Right cardiac atrium (tissue), 5 donors: Measurements from ENCODE around the gene NCKAP5. TPM values are rescaled to one million over a fixed set of nuclear protein-coding genes. Genes with fewer than 3 reads are reported as not detected.

Experiments
- ATAC-seq, 2 donors: fragments of 200-7000 bp; cut with Tn5 transposase; one replicate each; pipeline versions ENCODE4 v1.8.0 to v1.9.1; 2020; ENCODE audit warnings: moderate library complexity in 2 of 2, mild to moderate bottlenecking in 1 of 2
- DNase-seq, 3 donors: peaks; one replicate each; pipeline ENCODE4 v3.0.0-alpha.2; 2020
- H3K27ac ChIP-seq: one replicate; pipeline ENCODE4 v1.5.1; 2013; ENCODE audit warnings: mild to moderate bottlenecking, low read length, control low read depth, moderate library complexity
- H3K27me3 ChIP-seq: one replicate; pipeline ENCODE4 v1.6.1; 2013; ENCODE audit not compliant: control insufficient read depth, insufficient read depth
- H3K4me1 ChIP-seq: one replicate; pipeline ENCODE4 v1.6.1; 2013; ENCODE audit warnings: low read length; ENCODE audit not compliant: control insufficient read depth, insufficient read depth
- H3K4me3 ChIP-seq: one replicate; pipeline ENCODE4 v1.5.1; 2013; ENCODE audit warnings: low read length, control low read depth
- H3K9me3 ChIP-seq: one replicate; pipeline ENCODE4 v1.6.1; 2013; ENCODE audit warnings: low read length; ENCODE audit not compliant: control insufficient read depth
- WGBS: extraction: QIAGEN DNeasy Blood & Tissue Kit; methylation state at CpG from one replicate; pipeline ENCODE4 v1.1.7; 2013; 5-methylcytosine and 5-hydroxymethylcytosine counted together
- intact Hi-C, 4 donors: fragments of 100-400 bp; cut with DNase I; formaldehyde crosslinking; loops; one replicate each; pipeline versions ENCODE4 v1.11.0 to v1.14.0; 2022 to 2023
- polyA plus RNA-seq: library from polyadenylated mRNA; stranded (reverse); fragments of 200-250 nt; gene quantifications from one replicate; pipeline ENCODE4 v1.2.3, GENCODE V29; 2013
- total RNA-seq, 4 donors: library from RNA; stranded (reverse); fragmentation: NEBNext Ultra II Directional; extraction: Animal tissue kit (Norgen Biotek cat#: 25700); gene quantifications; one replicate each; pipeline ENCODE4 v1.2.1, GENCODE V29; 2021
- donor health status: healthy with polysubstance abuse.
- donor health status: DM: no; HTN: yes; CAD: no.
- donor health status: DM: no; HTN: no; CAD: no.
- donor health status: DM: no; HTN: yes; CAD: no; lungs with severe emphysema.
- donor health status: DM: yes; HTN: yes; CAD: no.

NCKAP5 gene
- total and polyA plus RNA-seq, 5 donors = 3.8 to 11.1 (median 7.3) TPM

DNA sequence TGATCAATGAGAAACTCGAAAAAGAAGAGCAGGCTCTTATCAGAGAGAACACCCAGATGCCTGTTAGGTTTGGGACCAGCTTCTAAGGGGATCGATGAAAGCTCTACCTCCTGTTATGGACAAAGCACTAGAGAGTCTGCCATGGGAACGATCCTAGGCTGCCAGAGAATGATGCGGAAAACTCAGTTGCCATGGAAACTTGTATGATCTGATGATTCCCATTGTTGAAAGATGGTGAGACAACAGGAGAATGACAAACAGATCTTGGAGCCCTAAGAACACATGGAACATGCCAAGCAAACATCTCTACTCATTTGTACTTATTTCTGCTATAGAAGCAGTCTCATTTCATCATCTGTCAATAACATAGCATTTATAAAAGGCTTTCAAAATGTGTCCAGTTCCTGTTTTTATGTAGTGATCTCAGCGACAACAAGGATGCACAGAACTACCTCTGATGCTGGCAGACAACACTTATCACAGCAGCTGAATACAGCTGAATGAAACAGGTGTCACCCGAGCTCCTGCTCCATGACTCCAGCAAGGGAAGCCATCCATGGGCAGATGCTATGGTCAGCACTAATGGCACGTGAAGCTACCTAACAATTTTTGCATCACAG lies 59.6 kb downstream of the NCKAP5 start:
- H3K4me1 ChIP-seq = peaks cover 6% of the 10 kb centered on the region
- intact Hi-C loops = no loop called here
- 82% methylated on average over 7 of the region's 7 CpGs for WGBS

DNA sequence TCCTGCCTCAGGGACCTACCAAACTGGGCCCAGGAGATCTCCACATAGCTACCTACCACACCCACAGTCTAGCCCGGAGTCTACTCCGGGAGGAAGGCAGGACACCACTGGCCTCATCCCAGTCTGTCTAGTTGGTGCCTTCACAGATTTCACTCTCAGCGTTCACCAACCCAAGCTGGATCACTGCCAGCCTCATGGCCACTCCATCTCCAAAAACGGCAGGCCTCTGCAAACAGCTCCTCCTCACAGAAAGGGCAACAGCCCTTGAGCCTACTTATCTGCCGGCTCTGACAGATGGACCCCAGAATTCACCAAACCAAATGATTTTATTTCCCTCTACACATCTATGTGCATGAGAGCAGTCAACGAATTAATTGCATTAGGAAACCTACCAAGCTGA lies 61.3 kb downstream of the NCKAP5 start:
- WGBS = 66% methylated on average over 6 of the region's 6 CpGs
- intact Hi-C loops = no loop called here
- no peak for ATAC-seq

More for the DNA sequence above, 59.6 kb downstream of the NCKAP5 start:
- Histone ChIP-seq H3K4me3 (no peak overlapping the region), H3K27me3 (no peaks in the 10 kb centered on the region), H3K27ac (no peak overlapping the region), H3K9me3 (no peaks in the 10 kb centered on the region)
- DNase-seq (no peak), ATAC-seq (no peak)

DNA sequence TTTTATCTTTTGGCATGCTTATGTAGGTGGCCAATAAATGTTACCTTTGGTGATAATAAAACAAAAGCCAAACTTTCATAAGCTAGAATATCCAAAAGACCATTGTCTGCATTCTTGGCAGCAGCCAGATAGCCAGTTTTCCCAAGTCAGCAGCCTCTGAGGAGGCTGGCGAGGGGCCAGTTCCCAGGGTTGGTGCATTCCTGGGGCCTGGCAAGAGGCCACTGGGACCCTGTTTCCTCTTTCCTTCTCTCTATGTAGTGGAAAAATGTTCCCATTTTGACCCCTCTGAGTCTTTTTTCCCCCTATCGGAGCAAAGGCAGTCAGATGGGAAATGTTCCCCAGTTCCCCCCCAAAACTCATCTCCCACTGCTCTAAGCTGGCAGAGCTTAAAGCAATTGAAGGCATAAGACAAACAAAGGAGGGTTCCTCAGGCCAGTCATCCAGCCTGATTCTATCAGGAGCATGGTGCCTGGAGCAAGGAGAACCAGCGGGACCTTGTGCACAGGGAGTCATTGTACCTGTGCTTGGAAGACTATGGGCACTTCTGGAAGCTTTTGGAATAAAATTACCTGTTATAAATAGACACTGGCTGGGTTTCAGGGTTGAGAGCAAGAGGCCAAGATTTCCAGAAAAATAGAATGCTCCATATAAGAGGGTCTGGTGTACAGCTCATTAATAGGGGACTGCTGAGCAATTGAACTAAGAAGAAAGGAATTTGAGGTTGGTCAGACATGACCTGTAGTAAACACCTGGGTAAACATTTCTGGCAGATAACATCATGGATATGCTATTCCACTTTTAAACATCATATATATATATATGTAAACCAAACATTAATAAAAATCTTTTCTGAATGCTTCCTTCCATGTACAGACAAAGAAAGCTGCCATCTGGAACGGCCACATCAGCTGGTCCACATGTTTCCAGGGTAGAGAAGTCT lies 63.4 kb downstream of the NCKAP5 start:
- no peak overlapping the region for H3K27ac ChIP-seq
- no peaks in the 10 kb centered on the region for H3K27me3 ChIP-seq
- DNase-seq = peak; percentile 47 to 83 (median 81)
- no peak overlapping the region for H3K4me3 ChIP-seq
- ATAC-seq = peak; percentile 43 to 46
- H3K9me3 ChIP-seq = no peaks in the 10 kb centered on the region
- WGBS = 64% methylated on average over 4 of the region's 4 CpGs
- H3K4me1 ChIP-seq = peaks cover 6% of the 10 kb centered on the region
- intact Hi-C loops = no loop called here

More for the DNA sequence above, 61.3 kb downstream of the NCKAP5 start:
- no peak for DNase-seq
- H3K4me1 ChIP-seq = peaks cover 6% of the 10 kb centered on the region
- no peak overlapping the region for H3K4me3 ChIP-seq
- H3K9me3 ChIP-seq = no peaks in the 10 kb centered on the region
- H3K27me3 ChIP-seq = no peaks in the 10 kb centered on the region
- no peak overlapping the region for H3K27ac ChIP-seq

DNA sequence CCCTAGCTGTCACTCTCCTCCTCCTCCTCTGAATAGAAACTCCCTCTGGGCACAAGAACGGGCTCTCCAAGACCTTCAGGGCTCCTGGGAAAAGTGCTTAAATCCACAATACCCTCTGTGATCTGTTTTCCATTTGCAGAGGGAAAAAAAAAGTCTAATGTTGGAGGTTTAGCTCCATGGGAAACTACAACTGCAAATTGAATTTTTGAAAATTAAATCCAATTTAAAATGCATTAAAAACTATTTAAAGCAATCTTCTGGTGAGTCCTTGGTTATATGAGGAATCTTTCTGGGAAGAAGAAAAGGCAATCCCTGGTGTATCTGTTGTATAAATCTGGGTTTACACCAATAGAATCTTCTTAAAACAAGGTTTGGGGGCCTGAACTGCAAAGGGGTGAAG lies 64.3 kb downstream of the NCKAP5 start:
- H3K27ac ChIP-seq = no peak overlapping the region
- no peaks in the 10 kb centered on the region for H3K27me3 ChIP-seq
- WGBS = 56% methylated on average over 1 of the region's 1 CpG
- DNase-seq (no peak), ATAC-seq (no peak)
- H3K4me3 ChIP-seq = no peak overlapping the region
- intact Hi-C loops = no loop called here
- H3K9me3 ChIP-seq = no peaks in the 10 kb centered on the region
- H3K4me1 ChIP-seq = peaks cover 6% of the 10 kb centered on the region

DNA sequence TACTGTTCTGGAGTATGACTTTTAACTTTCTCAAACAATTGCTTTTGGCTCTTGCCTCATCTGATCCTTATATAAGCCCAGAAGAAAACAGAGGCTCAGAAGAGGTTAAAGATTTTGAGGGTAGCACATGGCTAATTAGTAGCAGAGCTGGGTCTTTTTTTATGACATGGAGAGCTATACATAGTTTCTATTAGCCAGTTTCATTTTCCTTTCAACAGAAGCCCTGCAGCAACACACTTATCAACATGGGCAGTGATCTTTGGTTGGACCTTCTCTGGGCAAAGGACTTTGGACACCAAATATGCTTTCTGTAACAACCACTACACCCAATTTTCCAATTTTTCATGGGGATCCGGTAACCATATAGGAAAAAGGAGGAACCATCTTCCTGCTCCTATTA lies 64.9 kb downstream of the NCKAP5 start:
- intact Hi-C loops = no loop called here
- WGBS = 90% methylated on average over 1 of the region's 1 CpG
- DNase-seq = no peak
- H3K4me1 ChIP-seq = peaks cover 6% of the 10 kb centered on the region
- H3K4me3 ChIP-seq = no peak overlapping the region
- no peaks in the 10 kb centered on the region for H3K27me3 ChIP-seq
- no peaks in the 10 kb centered on the region for H3K9me3 ChIP-seq
- no peak for ATAC-seq
- no peak overlapping the region for H3K27ac ChIP-seq

DNA sequence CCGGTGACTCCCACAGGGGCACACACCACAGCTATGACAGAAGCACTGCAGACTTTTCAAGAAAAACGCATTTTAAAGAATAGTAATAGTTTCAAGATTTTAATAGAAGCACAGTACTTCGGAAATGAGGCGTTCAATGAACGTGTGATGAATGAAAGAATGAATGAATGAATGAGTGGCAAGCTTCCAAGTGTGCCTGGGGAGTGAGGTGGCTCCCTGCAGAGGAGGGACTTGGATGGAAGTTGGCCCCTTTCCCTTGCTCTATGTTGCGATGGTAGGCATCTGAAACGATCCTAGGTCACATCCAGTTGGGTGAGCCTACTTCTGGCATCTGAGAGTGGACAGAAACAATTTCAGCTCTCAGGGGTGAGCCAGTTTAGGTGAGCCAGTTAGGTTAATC lies 65.6 kb downstream of the NCKAP5 start:
- H3K4me3 ChIP-seq = no peak overlapping the region
- WGBS = 94% methylated on average over 7 of the region's 7 CpGs
- H3K27me3 ChIP-seq = no peaks in the 10 kb centered on the region
- ATAC-seq (no peak), DNase-seq (no peak)
- H3K27ac ChIP-seq = no peak overlapping the region
- H3K9me3 ChIP-seq = no peaks in the 10 kb centered on the region
- peaks cover 6% of the 10 kb centered on the region for H3K4me1 ChIP-seq
- intact Hi-C loops = no loop called here

DNA sequence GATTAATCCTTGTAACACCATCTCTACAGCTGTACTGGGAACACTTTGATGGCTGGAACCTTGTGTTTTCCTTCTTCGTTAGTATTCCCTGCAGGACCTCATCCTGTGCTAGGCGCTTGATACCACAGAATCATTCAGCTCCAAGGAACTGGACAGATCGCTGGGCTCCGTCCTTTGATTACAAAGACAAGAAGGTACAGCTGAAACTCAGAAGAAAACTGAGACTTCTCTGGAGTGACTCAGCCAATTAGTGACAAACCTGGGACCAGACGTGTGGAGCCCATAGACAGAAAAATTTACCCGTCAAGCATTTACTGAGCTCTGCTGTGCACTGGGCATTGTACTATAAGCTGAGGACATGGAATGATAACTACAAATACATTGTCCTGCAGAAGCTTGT lies 67.3 kb downstream of the NCKAP5 start:
- 94% methylated on average over 6 of the region's 6 CpGs for WGBS
- Histone ChIP-seq H3K4me1 (peaks cover 6% of the 10 kb centered on the region), H3K27ac (no peak overlapping the region), H3K4me3 (no peak overlapping the region), H3K27me3 (no peaks in the 10 kb centered on the region), H3K9me3 (no peaks in the 10 kb centered on the region)
- no peak for ATAC-seq
- intact Hi-C loops = no loop called here
- no peak for DNase-seq

DNA sequence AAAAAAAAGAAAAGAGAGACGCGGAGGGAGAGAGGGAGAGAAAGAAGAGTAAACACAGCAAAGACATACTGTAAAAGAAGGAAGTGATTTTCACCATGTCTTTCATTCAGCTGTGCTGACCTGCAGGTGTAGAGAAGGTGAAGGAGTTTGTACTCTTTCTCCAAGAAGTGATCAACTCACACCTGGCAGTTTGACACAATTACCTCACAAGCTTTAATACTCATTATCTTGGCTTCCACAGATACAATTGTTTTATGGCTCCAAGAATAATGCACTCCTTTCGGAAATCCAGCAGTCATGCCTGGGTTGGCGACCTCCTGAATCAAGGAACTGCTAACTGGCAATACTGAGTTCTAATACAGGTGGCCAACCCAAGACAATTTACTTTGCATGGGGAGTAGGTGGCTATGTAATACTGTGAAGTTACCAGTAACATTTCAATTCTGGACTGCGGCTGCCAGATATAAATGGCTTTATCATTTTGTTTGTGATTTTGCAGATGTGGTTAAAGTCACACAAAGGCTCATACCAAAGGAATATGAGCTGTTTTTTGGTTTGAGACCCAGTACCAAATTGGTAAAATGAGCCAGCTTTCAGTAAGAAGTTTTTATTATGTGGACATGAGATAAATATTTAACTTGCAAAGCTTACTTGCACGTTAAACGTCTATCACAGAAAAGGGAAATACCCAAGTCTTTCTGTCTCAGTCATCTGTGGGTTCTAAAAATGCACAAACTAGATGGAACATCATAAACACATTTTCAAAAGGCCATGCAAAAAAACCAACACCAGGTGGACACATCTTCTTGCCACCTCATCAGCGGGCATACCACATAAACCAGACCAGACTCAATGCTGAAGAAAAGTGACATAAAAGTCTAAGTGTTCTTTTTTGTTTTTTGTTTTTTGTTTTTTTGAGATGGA lies 69.3 kb downstream of the NCKAP5 start:
- H3K9me3 ChIP-seq = no peaks in the 10 kb centered on the region
- H3K27ac ChIP-seq = no peak overlapping the region
- 91% methylated on average over 8 of the region's 8 CpGs for WGBS
- no peak for DNase-seq
- intact Hi-C loops = no loop called here
- H3K27me3 ChIP-seq = no peaks in the 10 kb centered on the region
- no peak overlapping the region for H3K4me3 ChIP-seq
- no peaks in the 10 kb centered on the region for H3K4me1 ChIP-seq
- no peak for ATAC-seq

DNA sequence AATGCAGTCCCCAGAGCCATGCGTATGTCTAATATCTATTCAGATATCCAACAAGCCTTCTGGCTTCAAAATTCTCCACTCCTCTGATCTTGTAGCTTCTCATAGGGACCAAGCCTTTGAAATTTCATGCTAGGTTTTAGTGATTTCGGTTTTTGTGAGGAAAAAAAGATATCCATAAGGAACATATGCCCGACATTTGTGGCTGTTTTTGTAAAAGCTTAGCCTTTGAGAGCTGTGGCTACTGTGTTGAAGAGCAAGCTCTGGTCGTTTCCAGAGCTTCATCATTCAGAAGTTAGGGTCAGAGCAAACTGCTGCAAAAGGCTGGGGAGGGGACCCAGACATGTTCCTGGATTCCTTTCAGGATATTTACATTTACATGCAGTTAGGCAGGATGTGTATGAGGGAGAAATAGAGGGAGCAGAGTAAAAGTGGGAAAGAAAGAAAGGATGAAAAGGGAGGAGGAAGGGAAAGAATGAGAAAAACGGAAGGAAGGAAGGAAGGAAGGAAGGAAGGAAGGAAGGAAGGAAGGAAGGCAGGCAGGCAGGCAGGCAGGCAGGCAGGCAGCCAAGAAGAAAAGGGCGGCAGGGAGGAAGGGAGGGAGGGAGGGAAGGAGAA lies 70.2 kb downstream of the NCKAP5 start:
- 68% methylated on average over 6 of the region's 6 CpGs for WGBS
- ATAC-seq (no peak), DNase-seq (no peak)
- no peaks in the 10 kb centered on the region for H3K9me3 ChIP-seq
- H3K4me3 ChIP-seq = no peak overlapping the region
- H3K27me3 ChIP-seq = no peaks in the 10 kb centered on the region
- no peaks in the 10 kb centered on the region for H3K4me1 ChIP-seq
- intact Hi-C loops = no loop called here
- no peak overlapping the region for H3K27ac ChIP-seq

DNA sequence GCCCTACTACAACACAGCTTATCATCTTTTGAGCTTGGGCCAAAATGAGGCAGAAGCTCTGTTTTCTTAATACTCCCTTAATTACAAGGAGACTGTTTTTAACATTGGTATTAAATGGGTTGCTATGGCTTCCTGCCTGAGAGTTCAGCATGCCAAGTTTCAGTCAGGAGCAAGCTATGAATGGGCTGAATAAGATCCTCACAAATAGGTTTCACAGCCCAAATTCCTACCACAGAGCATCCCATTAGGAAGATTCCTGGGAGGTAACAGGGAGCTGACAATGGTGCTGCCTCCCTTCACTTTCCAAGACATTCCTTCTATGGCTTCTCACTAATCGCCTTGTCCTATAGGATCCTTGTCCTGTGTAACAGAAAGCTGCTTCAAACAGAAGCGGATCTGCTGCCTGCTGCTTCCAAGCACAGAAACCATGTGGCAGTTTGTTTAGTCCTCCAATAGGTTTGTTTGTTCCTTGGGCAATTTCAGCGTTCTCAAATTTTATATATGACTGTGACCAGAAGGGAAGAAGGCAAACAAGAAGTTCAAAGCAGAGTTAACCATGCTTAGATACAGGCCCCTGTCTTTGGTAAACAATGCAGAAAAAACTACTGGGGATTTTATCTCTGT lies 70.9 kb downstream of the NCKAP5 start:
- Histone ChIP-seq H3K4me3 (no peak overlapping the region), H3K27me3 (no peaks in the 10 kb centered on the region), H3K4me1 (peaks cover 1% of the 10 kb centered on the region), H3K27ac (no peak overlapping the region), H3K9me3 (no peaks in the 10 kb centered on the region)
- DNase-seq (no peak), ATAC-seq (no peak)
- WGBS = 65% methylated on average over 3 of the region's 3 CpGs
- intact Hi-C loops = no loop called here
